ENCODE results near the gene RTCA.
"Not testable (repeated sequence)": the region's sequence is repeated elsewhere in the genome, so short reads cannot be mapped to it uniquely, and the experiment has no call there.

Gene RTCA

GRCh38 chr1:100261686-100262085, 4.3 kb upstream of the RTCA start:
- DNase-seq (ENCODE audit: low spot score), result no peak

GRCh38 chr1:100264081-100264480, 1.9 kb upstream of the RTCA start:
- not testable (repeated sequence) for DNase-seq (ENCODE audit: low spot score)

GRCh38 chr1:100265562-100265930, 470 bp upstream of the RTCA start:
- no peak for DNase-seq (ENCODE audit: low spot score)

- DNase-seq (ENCODE audit: low spot score), result no peak
Measured at GRCh38 chr1:100266741-100267140, 725 bp downstream of the RTCA start.

- no peak for DNase-seq (ENCODE audit: low spot score)
Measured at GRCh38 chr1:100267284-100267683, 1.3 kb downstream of the RTCA start.

- DNase-seq (ENCODE audit: low spot score), result no peak
Measured at GRCh38 chr1:100268202-100268601, 2.2 kb downstream of the RTCA start.

- DNase-seq (ENCODE audit: low spot score), result no peak
Measured at GRCh38 chr1:100277866-100278265, 11.8 kb downstream of the RTCA start.

GRCh38 chr1:100279358-100279923, 13.4 kb downstream of the RTCA start:
- DNase-seq (ENCODE audit: low spot score), result no peak

GRCh38 chr1:100279954-100280682, 14.1 kb downstream of the RTCA start:
- DNase-seq (ENCODE audit: low spot score), result no peak

GRCh38 chr1:100284591-100284990, 18.6 kb downstream of the RTCA start:
- DNase-seq (ENCODE audit: low spot score), result no peak

- no peak for DNase-seq (ENCODE audit: low spot score)
Measured at GRCh38 chr1:100287162-100287561, 21.1 kb downstream of the RTCA start.

- no peak for DNase-seq (ENCODE audit: low spot score)
Measured at GRCh38 chr1:100290291-100290690, 24.3 kb downstream of the RTCA start.

GRCh38 chr1:100292711-100293110, 26.7 kb downstream of the RTCA start:
- DNase-seq (ENCODE audit: low spot score), result no peak

GRCh38 chr1:100296140-100296539, 30.1 kb downstream of the RTCA start:
- no peak for DNase-seq (ENCODE audit: low spot score)

- not testable (repeated sequence) for DNase-seq (ENCODE audit: low spot score)
Measured at GRCh38 chr1:100296997-100297396, 31.0 kb downstream of the RTCA start.

- no peak for DNase-seq (ENCODE audit: low spot score)
Measured at GRCh38 chr1:100298512-100298911, 32.5 kb downstream of the RTCA start.

- DNase-seq (ENCODE audit: low spot score), result no peak
Measured at GRCh38 chr1:100299521-100300222, 33.7 kb downstream of the RTCA start.

- no peak for DNase-seq (ENCODE audit: low spot score)
Measured at GRCh38 chr1:100300691-100301090, 34.7 kb downstream of the RTCA start.

- DNase-seq (ENCODE audit: low spot score), result no peak
Measured at GRCh38 chr1:100302739-100303138, 36.7 kb downstream of the RTCA start.

- no peak for DNase-seq (ENCODE audit: low spot score)
Measured at GRCh38 chr1:100304227-100304626, 38.2 kb downstream of the RTCA start.

GRCh38 chr1:100304921-100305320, 38.9 kb downstream of the RTCA start:
- no peak for DNase-seq (ENCODE audit: low spot score)

GRCh38 chr1:100305954-100306353, 39.9 kb downstream of the RTCA start:
- no peak for DNase-seq (ENCODE audit: low spot score)

- DNase-seq (ENCODE audit: low spot score), result no peak
Measured at GRCh38 chr1:100306735-100307313, 40.8 kb downstream of the RTCA start.

Measured in COLO829 (cell line).